GM18868 (cell line): ENCODE data around the gene P2RX4.

ENCODE experiments used
- ATAC-seq: cut with Tn5 transposase; IDR thresholded peaks from one replicate; pipeline ENCODE4 v1.9.1; 2021; ENCODE audit warnings: mild to moderate bottlenecking, moderate library complexity; ENCODE audit not compliant: unreplicated experiment

P2RX4 gene

DNA sequence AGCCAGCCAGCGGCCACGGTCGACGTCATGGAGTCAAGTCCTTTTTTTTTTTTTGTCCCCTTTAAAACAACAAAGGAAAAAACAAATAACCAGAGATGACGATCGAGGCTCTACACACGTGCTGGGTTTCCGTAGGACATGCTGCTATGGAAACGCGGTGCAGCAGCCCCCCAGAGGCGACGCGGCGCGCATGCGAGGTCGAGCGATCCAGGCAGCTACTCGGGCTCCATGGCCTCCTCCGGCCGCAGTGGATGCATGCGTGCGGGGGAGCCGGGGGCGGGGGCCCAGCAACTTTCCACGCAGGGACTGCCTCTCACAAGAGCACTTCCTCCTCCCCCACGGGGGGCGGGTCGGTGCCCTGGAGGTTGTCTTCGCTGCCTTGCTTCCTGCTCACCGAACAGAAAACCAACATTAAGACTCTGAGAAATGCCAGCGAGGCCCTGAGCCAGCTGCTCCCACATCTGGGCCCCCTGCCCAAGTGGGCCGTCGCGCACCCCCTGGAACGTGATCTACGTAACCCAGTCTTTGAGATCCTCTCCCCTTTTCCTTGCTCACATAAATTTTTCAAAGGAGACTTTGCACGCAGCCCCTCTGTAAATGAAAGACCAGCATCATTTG is 30.7 kb downstream of the P2RX4 start:
- no peak for ATAC-seq

GRCh38 chr12:121241156-121241970 is 31.4 kb downstream of the P2RX4 start:
- no peak for ATAC-seq

DNA sequence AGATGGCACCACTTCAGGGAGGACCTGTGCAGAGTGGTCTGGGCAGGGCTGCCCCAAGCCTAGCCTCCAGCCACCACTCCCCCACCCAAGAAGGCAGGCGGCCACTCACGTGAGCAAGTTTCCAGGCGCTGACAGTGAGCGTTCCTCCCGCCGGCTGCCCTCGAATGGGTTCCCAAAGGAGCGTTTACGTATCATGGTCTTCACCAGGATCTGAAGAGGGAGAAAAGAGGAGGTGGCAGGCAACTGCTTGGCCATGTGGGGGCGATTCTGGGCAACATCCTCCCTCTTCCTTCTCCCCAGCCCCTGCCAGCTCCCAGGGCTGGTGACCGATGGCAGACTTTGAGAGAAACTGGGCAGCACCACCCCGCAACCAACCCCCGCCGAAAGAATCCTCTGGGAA is 35.1 kb downstream of the P2RX4 start:
- no peak for ATAC-seq

- ATAC-seq: no peak
Measured at GRCh38 chr12:121245951-121246350, 36.0 kb downstream of the P2RX4 start.

GRCh38 chr12:121246893-121247557 is 37.1 kb downstream of the P2RX4 start:
- no peak for ATAC-seq

- peak; percentile 73 for ATAC-seq
Measured at GRCh38 chr12:121248622-121249021, 38.7 kb downstream of the P2RX4 start.

- no peak for ATAC-seq
Measured at GRCh38 chr12:121250359-121250758, 40.4 kb downstream of the P2RX4 start.

DNA sequence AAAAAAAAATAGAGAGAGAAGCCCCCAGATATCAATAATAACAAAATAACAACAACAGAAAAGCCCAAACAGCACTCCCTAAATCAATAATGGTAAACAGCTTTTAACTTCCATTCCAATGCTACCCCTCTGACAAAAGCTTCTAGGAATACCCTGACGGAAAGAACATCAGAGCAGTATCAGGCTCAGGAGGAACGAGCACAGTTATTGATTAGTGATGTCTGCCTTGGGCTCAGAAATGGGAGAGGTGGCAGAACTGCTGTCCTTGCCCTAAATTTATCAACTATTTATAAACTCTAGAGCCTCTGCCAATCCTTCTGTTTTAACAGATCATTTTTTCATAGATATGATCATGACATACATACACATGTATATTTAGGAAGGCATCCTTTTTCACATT is 41.9 kb downstream of the P2RX4 start:
- no peak for ATAC-seq

GRCh38 chr12:121252712-121253345 is 42.9 kb downstream of the P2RX4 start:
- no peak for ATAC-seq

GRCh38 chr12:121253638-121254335 is 43.9 kb downstream of the P2RX4 start:
- no peak for ATAC-seq

DNA sequence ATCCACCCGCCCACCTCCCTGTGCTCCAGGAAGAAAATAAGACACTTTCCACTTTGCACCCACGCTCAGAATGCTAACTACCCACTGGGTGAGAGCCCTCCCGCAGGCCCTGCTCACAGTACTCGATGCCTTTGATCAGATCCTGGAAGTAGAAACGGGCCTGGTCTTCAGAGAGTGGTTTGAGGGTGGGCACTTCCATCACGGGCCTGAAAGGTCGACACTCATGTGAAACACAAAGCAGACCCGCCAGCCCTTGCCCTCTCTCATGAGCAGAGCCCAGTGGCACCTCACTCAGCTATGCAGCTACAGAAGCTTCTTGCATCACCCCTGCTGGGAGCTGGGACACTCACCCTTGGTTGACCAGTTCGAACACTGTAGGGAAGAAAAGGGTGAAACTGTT is 45.5 kb downstream of the P2RX4 start:
- no peak for ATAC-seq

- peak; percentile 58 for ATAC-seq
Measured at GRCh38 chr12:121257704-121258449, 47.9 kb downstream of the P2RX4 start.

- no peak for ATAC-seq
Measured at GRCh38 chr12:121259074-121259473, 49.1 kb downstream of the P2RX4 start.

GRCh38 chr12:121260091-121260490 is 50.2 kb downstream of the P2RX4 start:
- no peak for ATAC-seq

DNA sequence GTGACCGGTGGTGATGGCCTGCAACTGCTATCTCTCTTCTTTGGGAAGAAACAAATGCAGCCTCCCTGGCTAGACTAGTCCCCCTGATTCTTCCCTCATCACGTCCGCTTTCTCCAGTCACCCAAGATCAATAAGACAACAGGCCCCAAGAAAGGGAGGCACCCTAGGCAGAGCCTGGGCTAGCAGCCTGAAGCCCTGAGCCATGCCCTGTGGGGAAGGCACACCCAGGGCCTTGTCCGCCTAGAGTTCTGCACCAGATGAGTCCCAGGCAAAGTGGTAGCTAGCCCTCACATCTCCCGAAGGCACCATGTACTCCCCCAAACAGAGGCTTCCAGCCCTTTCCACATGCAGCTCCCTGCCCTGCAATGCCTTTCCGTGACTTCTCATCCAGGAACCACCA is 51.5 kb downstream of the P2RX4 start:
- no peak for ATAC-seq

- no peak for ATAC-seq
Measured at GRCh38 chr12:121263206-121263935, 53.4 kb downstream of the P2RX4 start.

- ATAC-seq: no peak
Measured at GRCh38 chr12:121264135-121264534, 54.2 kb downstream of the P2RX4 start.

DNA sequence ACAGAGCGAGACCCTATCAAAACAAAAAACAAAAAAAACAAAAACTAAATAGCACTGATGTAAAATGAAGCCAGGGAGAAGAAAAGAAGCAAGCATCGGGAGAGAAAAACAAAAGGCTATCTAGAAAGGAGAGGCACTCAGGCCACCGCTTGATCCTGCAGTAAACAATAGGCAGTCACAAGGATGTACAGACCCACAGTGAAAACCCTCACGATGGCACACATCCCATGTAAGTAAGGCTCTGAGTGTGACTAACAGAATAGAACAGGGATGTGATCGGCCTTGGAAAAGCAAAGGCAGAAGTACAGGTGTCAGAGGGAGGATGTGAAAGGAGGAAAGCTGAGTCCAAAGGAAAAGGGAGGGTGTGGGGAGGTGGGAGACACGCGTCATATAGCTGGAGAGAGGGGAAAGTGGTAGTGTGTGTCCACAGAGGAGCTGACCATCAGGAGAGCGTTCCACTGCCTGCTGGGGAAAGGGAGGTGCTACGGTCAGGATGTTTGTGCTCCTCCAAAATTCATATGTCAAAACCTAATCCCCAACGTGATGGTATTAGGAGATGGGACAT is 55.1 kb downstream of the P2RX4 start:
- ATAC-seq: no peak

DNA sequence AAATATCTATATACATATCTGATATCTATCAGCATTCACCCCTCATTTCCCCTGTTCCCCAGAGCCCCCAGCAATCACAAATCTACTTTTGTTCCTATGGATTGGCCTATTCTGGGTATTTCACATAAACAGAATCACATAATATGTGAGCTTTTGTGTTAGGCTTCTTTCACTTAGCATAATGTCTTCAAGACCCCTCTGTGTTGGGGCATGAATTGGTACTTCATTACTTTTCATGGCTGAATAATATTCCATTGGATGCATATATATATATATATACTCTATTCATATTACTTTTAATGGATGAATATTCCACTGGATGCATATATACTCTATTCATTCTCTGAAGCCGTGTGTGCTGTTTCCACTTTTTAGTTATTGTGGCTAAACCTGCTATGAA is 57.9 kb downstream of the P2RX4 start:
- ATAC-seq: no peak
